Stimulated activated CD8-positive, alpha-beta memory T cell treated with anti-CD3 and anti-CD28 coated beads, Interleukin-7, amount 100 ng/mL, for 1 hour (primary cell): ENCODE measurements around the gene NOVA2.

Source experiments
- DNase-seq, 2 donors: peaks; one replicate each; pipeline ENCODE4 v3.0.0-alpha.2; 2020; ENCODE audit warnings: low read depth in 2 of 2

The NOVA2 gene

GRCh38 chr19:45973553-45974338, at the start of gene NOVA2:
Gene NOVA2, minus strand, starts transcription at chr19:45973865. Its CDS starts 514 bp downstream, at chr19:45973351.
- no peak for DNase-seq

- no peak for DNase-seq
Observed at GRCh38 chr19:46023311-46023779, 49.7 kb upstream of the NOVA2 start.

GRCh38 chr19:46022431-46023310, 49.0 kb upstream of the NOVA2 start, which contains the start of gene PGLYRP1:
Gene PGLYRP1, minus strand, starts transcription at chr19:46023053. Its CDS starts 32 bp downstream, at chr19:46023021.
- DNase-seq = no peak

- no peak for DNase-seq
Observed at GRCh38 chr19:46022061-46022430, 48.4 kb upstream of the NOVA2 start.

- DNase-seq = no peak
Observed at GRCh38 chr19:46021531-46022041, 47.9 kb upstream of the NOVA2 start.

GRCh38 chr19:46020819-46021125, 47.1 kb upstream of the NOVA2 start:
- DNase-seq = no peak

- no peak for DNase-seq
Observed at GRCh38 chr19:46019270-46019669, 45.6 kb upstream of the NOVA2 start.

GRCh38 chr19:46018729-46019251, 45.1 kb upstream of the NOVA2 start:
- DNase-seq = no peak

GRCh38 chr19:46017874-46018675, 44.4 kb upstream of the NOVA2 start:
- no peak for DNase-seq

GRCh38 chr19:46017095-46017429, 43.4 kb upstream of the NOVA2 start:
- DNase-seq = no peak

GRCh38 chr19:46016426-46017094, 42.9 kb upstream of the NOVA2 start:
- DNase-seq = peak; percentile 64 to 68

- no peak for DNase-seq
Observed at GRCh38 chr19:46015687-46016425, 42.2 kb upstream of the NOVA2 start.

GRCh38 chr19:46014941-46015686, 41.4 kb upstream of the NOVA2 start:
- DNase-seq = peak; percentile 24 to 48

- DNase-seq = no peak
Observed at GRCh38 chr19:46014534-46014933, 40.9 kb upstream of the NOVA2 start.

- peak; percentile 30 to 40 for DNase-seq
Observed at GRCh38 chr19:46009530-46010510, 36.2 kb upstream of the NOVA2 start.

- no peak for DNase-seq
Observed at GRCh38 chr19:46006411-46006810, 32.7 kb upstream of the NOVA2 start.

- no peak for DNase-seq
Observed at GRCh38 chr19:46002678-46003275, 29.1 kb upstream of the NOVA2 start.
